Astrocyte of the cerebellum (primary cell): ENCODE data around the gene AVEN.

Experiments used
- DNase-seq: peaks from one replicate; pipeline ENCODE4 v3.0.0-alpha.2; 2011; ENCODE audit warnings: low read depth
- H3K4me3 ChIP-seq: 2 replicates; pipeline ENCODE4 v1.5.1; 2011; ENCODE audit warnings: mild to moderate bottlenecking, low read depth, low read length, moderate library complexity
- CTCF ChIP-seq: IDR thresholded peaks from 2 replicates; pipeline ENCODE4 v1.5.1; 2012; ENCODE audit warnings: low read length, low read depth, moderate library complexity, mild to moderate bottlenecking; ENCODE audit errors: missing control alignments
- in situ Hi-C: cut with HindIII; loops from 2 replicates; pipeline ENCODE4 v1.10.0; 2017; ENCODE audit warnings: low sequenced_read_pairs

Gene AVEN

DNA sequence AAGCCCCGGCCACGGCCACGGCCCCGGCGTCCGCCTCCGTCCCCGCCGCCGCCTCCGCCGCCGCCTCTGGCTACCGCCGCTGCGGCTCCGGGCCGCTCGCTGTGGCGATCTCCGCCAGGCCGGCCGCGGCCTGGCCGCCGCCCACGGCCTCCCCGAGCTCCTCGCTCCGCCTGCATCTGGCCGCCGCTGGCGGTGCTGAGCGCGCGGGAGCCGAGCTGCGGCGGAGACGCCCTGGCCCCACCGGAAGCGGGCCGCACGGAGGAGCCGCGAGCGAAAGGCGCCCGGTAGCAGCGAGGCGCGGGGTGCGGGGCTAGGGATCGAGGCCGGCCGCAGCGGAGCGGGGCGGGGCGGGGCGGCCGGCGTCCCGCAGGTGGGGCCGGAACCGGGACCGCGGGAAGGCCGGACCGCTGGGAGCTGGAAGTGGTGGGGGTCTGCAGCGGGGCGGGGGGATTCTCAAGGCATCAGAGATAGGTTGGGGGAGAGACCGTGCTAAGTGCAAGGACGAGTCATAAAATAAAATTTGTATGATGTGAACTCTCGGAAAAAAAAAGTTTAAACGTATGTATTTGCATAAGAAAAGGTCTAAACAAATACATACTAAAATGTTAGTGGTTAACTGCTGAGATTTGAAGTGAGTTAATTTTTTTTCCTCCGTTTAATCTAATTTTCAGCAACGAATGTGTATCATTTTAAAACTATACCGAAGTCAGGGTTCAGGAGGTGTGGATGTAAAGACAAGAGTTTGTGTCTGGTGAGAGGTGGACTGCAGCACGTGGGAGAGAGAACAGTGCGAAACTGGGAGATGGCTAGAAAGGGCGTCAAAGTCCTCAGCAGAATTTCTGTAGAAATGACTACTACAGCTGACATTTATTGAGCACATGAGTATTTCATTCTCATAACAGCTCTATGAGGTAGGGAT lies at the start of gene AVEN:
Gene AVEN, minus strand, starts transcription at position 334 of the 919 bp plus-strand sequence. Its CDS starts 158 bp downstream, at position 176.
- in situ Hi-C loops: no loop called here
- TF ChIP-seq CTCF: no peak
- DNase-seq: no peak
- H3K4me3 ChIP-seq: peak within 1 kb of the TSS; percentile 84

DNA sequence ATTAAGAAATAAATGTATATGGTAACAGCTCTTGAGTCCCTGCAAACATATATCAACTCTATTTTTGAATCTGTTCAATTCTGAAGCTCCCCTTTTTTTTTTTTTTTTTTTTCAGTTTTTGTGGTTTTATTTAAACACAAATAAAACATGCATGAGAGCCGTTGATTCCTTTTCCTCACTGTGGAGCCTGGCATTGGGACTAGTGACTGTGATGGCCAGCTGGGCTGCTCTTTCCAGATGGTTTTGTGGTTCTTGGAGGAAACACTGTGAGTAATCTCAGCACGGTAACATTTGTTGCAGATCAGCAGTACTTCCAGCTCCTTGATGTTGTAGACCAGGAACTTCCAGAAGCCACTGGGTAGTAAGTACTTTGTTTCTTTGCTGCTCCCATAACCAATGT lies 46.7 kb upstream of the AVEN start:
- no peak for TF ChIP-seq CTCF
- in situ Hi-C loops: no loop called here
- peak; percentile 49 for DNase-seq
- H3K4me3 ChIP-seq: no peak overlapping the region

- in situ Hi-C loops: no loop called here
- no peak for DNase-seq
- TF ChIP-seq CTCF: no peak
- H3K4me3 ChIP-seq: no peak overlapping the region
These were observed 45.1 kb upstream of the AVEN start for GRCh38 chr15:34084086-34084485.

GRCh38 chr15:34079904-34080303 lies 40.9 kb upstream of the AVEN start:
- in situ Hi-C loops: no loop called here
- H3K4me3 ChIP-seq: no peak overlapping the region
- no peak for DNase-seq
- no peak for TF ChIP-seq CTCF

DNA sequence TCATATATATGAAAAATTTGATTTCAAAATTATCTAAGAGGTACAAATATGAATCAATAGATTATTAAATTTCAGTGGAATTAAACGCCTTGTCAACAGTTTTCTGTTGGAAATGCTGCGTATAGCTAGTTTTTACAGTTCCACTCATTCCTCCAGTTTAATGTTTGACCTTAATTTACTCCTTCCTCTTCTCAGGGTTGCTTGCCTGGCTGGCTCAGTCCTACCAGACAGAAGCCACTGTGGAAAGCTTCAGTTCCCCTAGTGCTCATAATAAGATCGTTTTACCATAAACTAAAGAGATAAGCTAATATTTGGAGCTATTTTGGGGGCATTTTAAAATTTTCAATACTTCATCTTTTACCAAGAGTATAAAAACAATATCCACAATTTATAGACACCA lies 39.9 kb upstream of the AVEN start:
- no peak for TF ChIP-seq CTCF
- no peak for DNase-seq
- in situ Hi-C loops: no loop called here
- H3K4me3 ChIP-seq: no peak overlapping the region

- TF ChIP-seq CTCF: no peak
- in situ Hi-C loops: no loop called here
- no peak overlapping the region for H3K4me3 ChIP-seq
- DNase-seq: no peak
These were observed 37.8 kb upstream of the AVEN start for GRCh38 chr15:34076785-34077184.
